Effector memory CD8-positive, alpha-beta T cell (primary cell): Measurements from ENCODE around the gene SULT4A1.
A peak's percentile ranks its signal among the peaks of the same experiment; 100 is the strongest.

Source experiments
- ATAC-seq: fragments of 150-1000 bp; cut with Tn5 transposase; replicated peaks from 2 replicates; pipeline ENCODE4 v1.10.0; 2021; ENCODE audit warnings: mild to moderate bottlenecking, moderate library complexity
- DNase-seq, 3 experiments: peaks; one replicate each; pipeline ENCODE4 v3.0.0; 2021
- H3K27ac Mint-ChIP-seq, 2 donors: one replicate each; pipeline ENCODE4 v1.8.0; 2022; ENCODE audit warnings: mild to moderate bottlenecking in 2 of 2, mixed read lengths in 2 of 2, moderate library complexity in 2 of 2
- H3K27me3 Mint-ChIP-seq, 2 donors: one replicate each; pipeline ENCODE4 v1.8.0; 2022; ENCODE audit warnings: mixed read lengths in 2 of 2
- H3K36me3 Mint-ChIP-seq: one replicate; pipeline ENCODE4 v1.8.0; 2022; ENCODE audit warnings: mild to moderate bottlenecking, moderate library complexity, mixed read lengths; ENCODE audit not compliant: insufficient read depth
- H3K4me1 Mint-ChIP-seq, 2 donors: one replicate each; pipeline ENCODE4 v1.8.0; 2022; ENCODE audit warnings: low read depth in 2 of 2, mixed read lengths in 2 of 2
- H3K4me3 Mint-ChIP-seq, 2 donors: one replicate each; pipeline ENCODE4 v1.8.0; 2022; ENCODE audit warnings: mild to moderate bottlenecking in 2 of 2, mixed read lengths in 2 of 2, moderate library complexity in 2 of 2
- H3K9me3 Mint-ChIP-seq, 2 donors: one replicate each; pipeline ENCODE4 v1.8.0; 2022; ENCODE audit warnings: mixed read lengths in 2 of 2

The SULT4A1 gene

GRCh38 chr22:43892183-43892894 is 30.0 kb upstream of the SULT4A1 start:
- Mint-ChIP-seq H3K4me1 (no peaks in the 10 kb centered on the region), H3K36me3 (peaks cover 2% of the 10 kb centered on the region), H3K27ac (no peak overlapping the region), H3K27me3 (peaks cover 49 to 81% of the 10 kb centered on the region in 2 donors), H3K4me3 (no peak overlapping the region), H3K9me3 (no peaks in the 10 kb centered on the region)
- DNase-seq (no peak), ATAC-seq (no peak)

- ATAC-seq (no peak), DNase-seq (no peak)
- peaks cover 54 to 88% of the 10 kb centered on the region in 2 donors for H3K27me3 Mint-ChIP-seq
- H3K36me3 Mint-ChIP-seq, result peaks cover 2% of the 10 kb centered on the region
- H3K9me3 Mint-ChIP-seq, result no peaks in the 10 kb centered on the region
- H3K4me1 Mint-ChIP-seq, result no peaks in the 10 kb centered on the region
- H3K4me3 Mint-ChIP-seq, result peak within 1 kb of the TSS in 1 of 2 donors; percentile 29
- H3K27ac Mint-ChIP-seq, result no peak within 1 kb of the TSS
Measured at GRCh38 chr22:43891360-43892182, 29.3 kb upstream of the SULT4A1 start, which contains the start of gene PNPLA5. Gene PNPLA5, minus strand, starts transcription at chr22:43892013. Its CDS starts 133 bp downstream, at chr22:43891880.

- H3K27me3 Mint-ChIP-seq, result peaks cover 51 to 89% of the 10 kb centered on the region in 2 donors
- DNase-seq, result no peak
- H3K36me3 Mint-ChIP-seq, result peaks cover 2% of the 10 kb centered on the region
Measured at GRCh38 chr22:43890901-43891331, 28.6 kb upstream of the SULT4A1 start.

GRCh38 chr22:43889860-43890253 is 27.5 kb upstream of the SULT4A1 start:
- Mint-ChIP-seq H3K4me1 (peaks cover under 1 to 4% of the 10 kb centered on the region in 2 donors), H3K27ac (no peak overlapping the region), H3K9me3 (peaks cover 0 to 2% of the 10 kb centered on the region in 2 donors), H3K27me3 (peaks cover 51 to 91% of the 10 kb centered on the region in 2 donors), H3K36me3 (peaks cover 5% of the 10 kb centered on the region), H3K4me3 (no peak overlapping the region)
- DNase-seq, result no peak
- ATAC-seq, result no peak

More at GRCh38 chr22:43890901-43891331, 28.6 kb upstream of the SULT4A1 start:
- Mint-ChIP-seq H3K4me1 (no peaks in the 10 kb centered on the region), H3K27ac (no peak overlapping the region), H3K4me3 (peak overlapping the region in 1 of 2 donors; percentile 29), H3K9me3 (no peaks in the 10 kb centered on the region)
- ATAC-seq, result no peak

- no peak for DNase-seq
- H3K27me3 Mint-ChIP-seq, result peaks cover 51 to 93% of the 10 kb centered on the region in 2 donors
- H3K27ac Mint-ChIP-seq, result no peak overlapping the region
- H3K36me3 Mint-ChIP-seq, result peaks cover 5% of the 10 kb centered on the region
- H3K4me1 Mint-ChIP-seq, result peaks cover 6 to 8% of the 10 kb centered on the region in 2 donors
- no peak overlapping the region for H3K4me3 Mint-ChIP-seq
- H3K9me3 Mint-ChIP-seq, result peaks cover 0 to 2% of the 10 kb centered on the region in 2 donors
- ATAC-seq, result no peak
Measured at GRCh38 chr22:43889201-43889859, 27.0 kb upstream of the SULT4A1 start.

- Mint-ChIP-seq H3K4me3 (no peak overlapping the region), H3K27ac (no peak overlapping the region), H3K9me3 (peaks cover 0 to 2% of the 10 kb centered on the region in 2 donors), H3K4me1 (peaks cover 9% of the 10 kb centered on the region in 2 donors), H3K36me3 (peaks cover 5% of the 10 kb centered on the region), H3K27me3 (peaks cover 48 to 87% of the 10 kb centered on the region in 2 donors)
- ATAC-seq (no peak), DNase-seq (no peak)
Measured at GRCh38 chr22:43888740-43889139, 26.4 kb upstream of the SULT4A1 start.

- Mint-ChIP-seq H3K27me3 (peaks cover 42 to 84% of the 10 kb centered on the region in 2 donors), H3K4me3 (no peak overlapping the region), H3K36me3 (peaks cover 6% of the 10 kb centered on the region), H3K4me1 (peaks cover 14 to 16% of the 10 kb centered on the region in 2 donors), H3K9me3 (peaks cover 0 to 2% of the 10 kb centered on the region in 2 donors), H3K27ac (no peak overlapping the region)
- DNase-seq, result no peak
- no peak for ATAC-seq
Measured at GRCh38 chr22:43887391-43887790, 25.1 kb upstream of the SULT4A1 start.

GRCh38 chr22:43886231-43886630 is 23.9 kb upstream of the SULT4A1 start:
- Mint-ChIP-seq H3K27me3 (peaks cover 42 to 73% of the 10 kb centered on the region in 2 donors), H3K4me3 (no peak overlapping the region), H3K4me1 (peaks cover 14 to 16% of the 10 kb centered on the region in 2 donors), H3K36me3 (peaks cover 6% of the 10 kb centered on the region), H3K9me3 (peaks cover 0 to 2% of the 10 kb centered on the region in 2 donors), H3K27ac (no peak overlapping the region)
- ATAC-seq (no peak), DNase-seq (no peak)

- peak overlapping the region; percentile 26 to 38 for H3K4me3 Mint-ChIP-seq
- DNase-seq, result no peak
- peaks cover 6% of the 10 kb centered on the region for H3K36me3 Mint-ChIP-seq
- peaks cover 41 to 76% of the 10 kb centered on the region in 2 donors for H3K27me3 Mint-ChIP-seq
- H3K27ac Mint-ChIP-seq, result no peak overlapping the region
- peaks cover 14 to 16% of the 10 kb centered on the region in 2 donors for H3K4me1 Mint-ChIP-seq
- no peak for ATAC-seq
- H3K9me3 Mint-ChIP-seq, result peaks cover 0 to 2% of the 10 kb centered on the region in 2 donors
Measured at GRCh38 chr22:43885786-43886185, 23.5 kb upstream of the SULT4A1 start.

- no peak for ATAC-seq
- peak overlapping the region; percentile 26 to 38 for H3K4me3 Mint-ChIP-seq
- H3K27ac Mint-ChIP-seq, result no peak overlapping the region
- DNase-seq, result no peak
- H3K36me3 Mint-ChIP-seq, result peaks cover 6% of the 10 kb centered on the region
- H3K27me3 Mint-ChIP-seq, result peaks cover 36 to 77% of the 10 kb centered on the region in 2 donors
- peaks cover 0 to 2% of the 10 kb centered on the region in 2 donors for H3K9me3 Mint-ChIP-seq
- peaks cover 14 to 16% of the 10 kb centered on the region in 2 donors for H3K4me1 Mint-ChIP-seq
Measured at GRCh38 chr22:43885319-43885671, 23.0 kb upstream of the SULT4A1 start.

- Mint-ChIP-seq H3K27ac (no peak overlapping the region), H3K36me3 (peaks cover 6% of the 10 kb centered on the region), H3K27me3 (peaks cover 32 to 77% of the 10 kb centered on the region in 2 donors), H3K9me3 (peaks cover 0 to 2% of the 10 kb centered on the region in 2 donors), H3K4me3 (peak overlapping the region; percentile 25 to 35), H3K4me1 (peaks cover 14 to 16% of the 10 kb centered on the region in 2 donors)
- ATAC-seq (peak; percentile 32), DNase-seq (peak; percentile 11 to 23 (median 19))
Measured at GRCh38 chr22:43884600-43885318, 22.4 kb upstream of the SULT4A1 start.

- H3K9me3 Mint-ChIP-seq, result peaks cover 0 to 2% of the 10 kb centered on the region in 2 donors
- no peak overlapping the region for H3K4me3 Mint-ChIP-seq
- H3K36me3 Mint-ChIP-seq, result peaks cover 6% of the 10 kb centered on the region
- peaks cover 14 to 16% of the 10 kb centered on the region in 2 donors for H3K4me1 Mint-ChIP-seq
- H3K27ac Mint-ChIP-seq, result no peak overlapping the region
- ATAC-seq, result no peak
- no peak for DNase-seq
- H3K27me3 Mint-ChIP-seq, result peaks cover 32 to 77% of the 10 kb centered on the region in 2 donors
Measured at GRCh38 chr22:43883719-43884415, 21.6 kb upstream of the SULT4A1 start.
